A549 (cell line): ENCODE measurements around the gene IRF1.

Source experiments
- CTCF ChIP-seq: fragments of >200 bp; sonication (Bioruptor Twin); formaldehyde crosslinking; IDR thresholded peaks from 3 replicates; pipeline ENCODE4 v1.5.1; 2016
- HMGXB4 ChIP-seq: fragments of 250-450 bp; sonication (Bioruptor Pico); IDR thresholded peaks from 2 replicates; pipeline ENCODE4 v1.5.0; 2021; ENCODE audit warnings: mild to moderate bottlenecking, moderate library complexity, borderline replicate concordance
- JUN ChIP-seq, 2 experiments: fragments of >200 bp; sonication (Bioruptor Twin); formaldehyde crosslinking; IDR thresholded peaks; 2 replicates in 1 of 2; 3 replicates in 1 of 2; pipeline ENCODE4 v1.6.1; 2016 to 2017
- MYC ChIP-seq: IDR thresholded peaks from 2 replicates; pipeline ENCODE4 v1.6.1; 2012; ENCODE audit warnings: mild to moderate bottlenecking, inconsistent platforms, low read length, improper control_type of control experiment, borderline replicate concordance
- POLR2A ChIP-seq: IDR thresholded peaks from 2 replicates; pipeline ENCODE4 v1.6.1; 2012; ENCODE audit warnings: mild to moderate bottlenecking, low read length
- POLR2AphosphoS2 ChIP-seq: conservative IDR thresholded peaks from 2 replicates; pipeline ENCODE4 v1.6.1; 2012; ENCODE audit warnings: low read length, improper control_type of control experiment, inconsistent platforms
- RAD21 ChIP-seq, 2 experiments: fragments of >200 bp in 1 of 2; sonication (Bioruptor Twin) in 1 of 2; formaldehyde crosslinking in 1 of 2; IDR thresholded peaks in 1 of 2; conservative IDR thresholded peaks in 1 of 2; 2 replicates in 1 of 2; 3 replicates in 1 of 2; pipeline ENCODE4 v1.6.1; 2012 to 2018; ENCODE audit warnings: inconsistent platforms in 1 of 2
- USF2 ChIP-seq: fragments of 450-650 bp; IDR thresholded peaks from 2 replicates; pipeline ENCODE4 v1.6.1; 2014; ENCODE audit warnings: antibody characterized with exemption
- ZNF302 ChIP-seq: fragments of 250-450 bp; sonication (Bioruptor Pico); IDR thresholded peaks from 2 replicates; pipeline ENCODE4 v1.9.0; 2021; ENCODE audit warnings: inconsistent platforms, mild to moderate bottlenecking, moderate library complexity
- TF ChIP-seq, protein P1 (sequence below): IDR thresholded peaks from 2 replicates; pipeline ENCODE4 v1.6.1; 2012

DNA sequence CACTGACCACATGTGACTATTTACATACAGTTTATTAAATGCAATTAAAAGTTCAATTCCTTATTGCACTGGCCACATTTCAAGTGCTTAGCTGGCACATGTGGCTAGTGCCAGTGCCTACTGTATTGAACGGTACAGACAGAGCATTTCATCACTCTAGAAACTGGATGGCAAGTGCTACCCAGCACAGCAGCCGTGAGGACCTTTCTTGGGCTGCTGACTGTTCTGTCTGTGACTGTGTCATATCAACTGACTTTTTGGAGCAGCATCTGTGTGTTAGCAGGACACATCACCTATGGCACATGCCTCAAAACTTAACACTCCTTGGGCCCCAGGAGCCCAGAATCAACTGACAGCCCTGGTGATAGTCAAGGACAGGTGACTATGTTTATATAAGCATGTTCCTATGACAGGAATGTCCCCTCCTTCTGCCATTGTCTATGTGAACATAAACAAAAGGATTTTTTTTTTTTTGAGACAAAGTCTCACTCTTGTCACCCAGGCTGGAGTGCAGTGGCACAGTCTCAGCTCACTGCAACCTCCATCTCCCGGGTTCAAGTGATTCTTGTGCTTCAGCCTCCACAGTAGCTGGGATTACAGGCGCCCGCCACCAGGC lies 8.9 kb downstream of the IRF1 start:
- no peak for TF ChIP-seq CTCF
- no peak for TF ChIP-seq POLR2A
- no peak for TF ChIP-seq USF2
- no peak for TF ChIP-seq RAD21 (conservative IDR thresholded peaks at IDR 0.05 in 1 of 2, IDR thresholded peaks at IDR 0.05 in 1 of 2)
- no peak for TF ChIP-seq HMGXB4 (CRISPR knock-in tag)
- TF ChIP-seq, protein P1, sequence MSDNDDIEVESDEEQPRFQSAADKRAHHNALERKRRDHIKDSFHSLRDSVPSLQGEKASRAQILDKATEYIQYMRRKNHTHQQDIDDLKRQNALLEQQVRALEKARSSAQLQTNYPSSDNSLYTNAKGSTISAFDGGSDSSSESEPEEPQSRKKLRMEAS = no peak
- TF ChIP-seq ZNF302 (CRISPR knock-in tag) = no peak
- TF ChIP-seq JUN (IDR thresholded peaks at IDR 0.05) = no peak
- TF ChIP-seq POLR2AphosphoS2 = no peak
- no peak for TF ChIP-seq MYC
